BLaER1 treated with 17β-estradiol and CSF1 and Interleukin-3, amounts not matched to agents 10 nM and 100 nM (cell line): ENCODE measurements around the gene MKLN1.

Experiments
- H3K27ac ChIP-seq, 11 experiments: shearing (Covaris generic); formaldehyde crosslinking; 2 replicates each; pipeline ENCODE4 v1.8.1; 2022
- H3K27me3 ChIP-seq, 11 experiments: shearing (Covaris generic); formaldehyde crosslinking; 2 replicates each; pipeline ENCODE4 v1.8.1; 2022
- H3K36me3 ChIP-seq, 11 experiments: shearing (Covaris generic); formaldehyde crosslinking; 2 replicates each; pipeline ENCODE4 v1.8.1; 2022
- H3K4me1 ChIP-seq, 10 experiments: shearing (Covaris generic); formaldehyde crosslinking; 2 replicates each; pipeline ENCODE4 v1.8.1; 2022
- H3K4me2 ChIP-seq, 11 experiments: shearing (Covaris generic); formaldehyde crosslinking; 2 replicates each; pipeline ENCODE4 v1.8.1; 2022
- H3K4me3 ChIP-seq, 10 experiments: shearing (Covaris generic); formaldehyde crosslinking; 2 replicates each; pipeline ENCODE4 v1.8.1; 2022
- H3K9ac ChIP-seq, 11 experiments: shearing (Covaris generic); formaldehyde crosslinking; 2 replicates each; pipeline ENCODE4 v1.8.1; 2022
- H3K9me3 ChIP-seq, 11 experiments: shearing (Covaris generic); formaldehyde crosslinking; replicated peaks in 1 of 11; 2 replicates each; pipeline ENCODE4 v1.8.1; 2022
- H4K20me1 ChIP-seq, 11 experiments: shearing (Covaris generic); formaldehyde crosslinking; 2 replicates each; pipeline ENCODE4 v1.8.1; 2022
- Cebpa-rat ChIP-seq, 11 experiments: shearing (Covaris generic); IDR thresholded peaks; 2 replicates each; pipeline ENCODE4 v1.8.1; 2022

The MKLN1 gene

DNA sequence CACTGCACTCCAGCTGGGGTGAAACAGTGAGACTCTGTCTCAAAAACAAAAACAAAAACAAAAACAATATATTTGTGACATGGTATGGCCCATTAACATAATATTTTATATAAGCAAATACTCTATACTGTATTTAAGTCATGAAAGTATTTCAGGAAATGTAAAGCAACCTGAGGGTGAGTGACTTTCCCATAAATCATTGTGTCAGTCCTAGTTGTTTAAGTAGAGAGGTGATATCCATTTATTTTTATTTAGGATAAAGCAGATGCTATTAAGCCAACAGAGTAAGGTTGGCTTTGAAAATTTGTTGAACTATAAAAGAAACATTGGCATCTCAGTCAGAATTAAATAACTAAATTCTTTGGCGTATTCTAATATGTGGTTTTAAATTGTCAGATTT, 60.5 kb downstream of the MKLN1 start:
- Histone ChIP-seq H4K20me1 (peaks cover 0 to 72% (median 19%) of the 10 kb centered on the region in 11 experiments; a peak in 11 of 22 replicates), H3K27ac (no peak overlapping the region), H3K4me2 (no peak overlapping the region), H3K27me3 (no peaks in the 10 kb centered on the region), H3K4me1 (peaks cover 0 to 13% (median 5%) of the 10 kb centered on the region in 10 experiments; a peak in 15 of 20 replicates), H3K9ac (no peak overlapping the region), H3K9me3 (no peaks in the 10 kb centered on the region), H3K36me3 (peaks cover 41 to 90% (median 59%) of the 10 kb centered on the region in 11 experiments), H3K4me3 (no peak overlapping the region)
- no peak for TF ChIP-seq Cebpa-rat (IDR thresholded peaks at IDR 0.05)

DNA sequence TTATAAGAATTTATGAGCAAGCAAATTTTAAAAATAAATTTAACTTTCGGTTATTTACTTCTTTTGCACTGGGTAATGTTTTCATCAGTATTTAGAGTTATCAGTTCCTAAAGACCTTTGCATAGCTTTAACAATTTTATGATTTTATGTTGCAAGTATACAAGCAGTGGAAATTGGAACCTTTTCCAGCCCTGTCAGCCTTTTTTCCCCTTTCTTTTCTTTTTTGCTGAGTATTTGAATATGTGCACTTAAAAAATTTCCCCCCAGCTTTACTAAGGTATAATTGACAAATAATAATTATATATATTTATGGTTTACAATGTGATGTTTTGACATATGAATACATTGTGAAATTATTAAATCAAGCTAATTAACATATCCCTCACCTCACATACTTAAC, 62.6 kb downstream of the MKLN1 start:
- Histone ChIP-seq H3K4me2 (no peak overlapping the region), H3K36me3 (peaks cover 39 to 94% (median 70%) of the 10 kb centered on the region in 11 experiments), H3K9me3 (no peaks in the 10 kb centered on the region), H3K9ac (no peak overlapping the region), H4K20me1 (peaks cover 0 to 68% (median 5%) of the 10 kb centered on the region in 11 experiments; a peak in 10 of 22 replicates), H3K27me3 (no peaks in the 10 kb centered on the region), H3K27ac (no peak overlapping the region), H3K4me3 (no peak overlapping the region), H3K4me1 (peaks cover 0 to 6% (median 0%) of the 10 kb centered on the region in 10 experiments; a peak in 3 of 20 replicates)
- no peak for TF ChIP-seq Cebpa-rat (IDR thresholded peaks at IDR 0.05)

DNA sequence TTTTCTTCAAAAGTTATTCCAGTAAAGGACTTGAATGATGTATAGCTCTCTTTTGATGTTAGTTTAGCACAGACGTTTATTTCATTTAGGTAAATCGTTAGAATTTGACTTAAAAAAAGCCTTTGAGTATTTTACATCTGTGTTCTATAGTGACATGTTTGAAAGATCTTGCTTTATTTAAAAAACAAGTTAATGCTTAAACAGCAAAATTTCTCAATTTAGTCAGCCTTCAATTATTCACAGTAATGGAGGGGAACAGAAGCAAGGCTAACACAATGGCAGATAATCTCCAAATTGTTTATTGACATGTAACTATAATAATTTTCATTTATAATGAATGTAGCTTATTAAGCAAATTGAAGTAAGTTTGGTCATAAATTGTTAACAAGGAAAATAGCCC, 63.5 kb downstream of the MKLN1 start:
- Histone ChIP-seq H3K9ac (no peak overlapping the region), H3K4me2 (no peak overlapping the region), H3K4me3 (no peak overlapping the region), H3K27ac (no peak overlapping the region), H3K27me3 (no peaks in the 10 kb centered on the region), H3K4me1 (peaks cover 0 to 6% (median 0%) of the 10 kb centered on the region in 10 experiments; a peak in 3 of 20 replicates), H3K36me3 (peaks cover 40 to 91% (median 73%) of the 10 kb centered on the region in 11 experiments), H4K20me1 (peaks cover 0 to 66% (median 5%) of the 10 kb centered on the region in 11 experiments; a peak in 11 of 22 replicates), H3K9me3 (no peaks in the 10 kb centered on the region)
- TF ChIP-seq Cebpa-rat (IDR thresholded peaks at IDR 0.05), result no peak

DNA sequence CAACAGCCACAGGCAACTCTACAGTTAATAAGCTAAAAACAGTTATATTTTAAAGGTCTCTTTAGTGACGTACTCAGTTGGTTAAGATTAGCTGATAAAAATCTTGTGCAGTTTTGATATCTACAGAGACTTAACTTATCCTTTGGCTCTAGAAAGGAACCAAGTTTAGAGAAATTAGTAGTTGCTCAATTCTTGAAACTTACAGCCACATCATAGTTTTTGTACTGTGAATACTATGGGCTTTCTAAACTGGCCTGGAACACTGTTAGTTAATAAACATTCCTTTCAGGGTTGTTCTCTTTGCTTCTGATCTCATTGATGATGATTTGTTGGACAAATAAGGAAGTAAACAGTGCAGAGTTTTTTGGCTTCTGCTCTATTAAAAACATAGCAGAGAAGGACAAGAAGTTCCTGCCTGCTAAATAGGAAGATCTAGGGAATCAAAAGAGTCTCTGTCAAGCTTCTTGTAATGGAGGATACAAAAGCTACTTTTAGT, 73.1 kb downstream of the MKLN1 start:
- no peak overlapping the region for H3K9ac ChIP-seq

GRCh38 chr7:131401194-131401593, 73.5 kb downstream of the MKLN1 start:
- TF ChIP-seq Cebpa-rat (IDR thresholded peaks at IDR 0.05), result no peak
- Histone ChIP-seq H4K20me1 (peaks cover 0 to 32% (median under 1%) of the 10 kb centered on the region in 11 experiments; a peak in 9 of 22 replicates), H3K4me1 (peaks cover 0 to 29% (median 12%) of the 10 kb centered on the region in 10 experiments; a peak in 11 of 20 replicates), H3K27ac (no peak overlapping the region), H3K9me3 (peaks cover 20 to 37% (median 29%) of the 10 kb centered on the region in 11 experiments), H3K4me2 (peak overlapping the region in 1 of 11 experiments; percentile 58; a peak in 1 of 22 replicates), H3K36me3 (peaks cover 63 to 86% (median 79%) of the 10 kb centered on the region in 11 experiments), H3K9ac (no peak overlapping the region), H3K27me3 (no peaks in the 10 kb centered on the region), H3K4me3 (no peak overlapping the region)

More for the DNA sequence above, 73.1 kb downstream of the MKLN1 start:
- TF ChIP-seq Cebpa-rat (IDR thresholded peaks at IDR 0.05), result no peak
- Histone ChIP-seq H3K4me1 (peaks cover 0 to 28% (median 12%) of the 10 kb centered on the region in 10 experiments; a peak in 11 of 20 replicates), H3K36me3 (peaks cover 66 to 86% (median 81%) of the 10 kb centered on the region in 11 experiments), H3K27ac (no peak overlapping the region), H3K4me2 (peak overlapping the region in 2 of 11 experiments; percentile 7 to 34; a peak in 2 of 22 replicates), H3K9me3 (peaks cover 20 to 37% (median 29%) of the 10 kb centered on the region in 11 experiments), H3K4me3 (no peak overlapping the region), H4K20me1 (peaks cover 0 to 33% (median 5%) of the 10 kb centered on the region in 11 experiments; a peak in 10 of 22 replicates), H3K27me3 (no peaks in the 10 kb centered on the region)

- Histone ChIP-seq H3K27ac (no peak overlapping the region), H3K9me3 (peaks cover 20 to 37% (median 29%) of the 10 kb centered on the region in 11 experiments), H4K20me1 (peaks cover 0 to 45% (median 0%) of the 10 kb centered on the region in 11 experiments; a peak in 8 of 22 replicates), H3K4me3 (no peak overlapping the region), H3K4me1 (peaks cover 0 to 29% (median 12%) of the 10 kb centered on the region in 10 experiments; a peak in 11 of 20 replicates), H3K27me3 (no peaks in the 10 kb centered on the region), H3K36me3 (peaks cover 53 to 78% (median 64%) of the 10 kb centered on the region in 11 experiments), H3K4me2 (no peak overlapping the region), H3K9ac (no peak overlapping the region)
- no peak for TF ChIP-seq Cebpa-rat (IDR thresholded peaks at IDR 0.05)
These were observed 75.6 kb downstream of the MKLN1 start for GRCh38 chr7:131403322-131403721.

- peaks cover 0 to 54% (median 4%) of the 10 kb centered on the region in 11 experiments; a peak in 8 of 22 replicates for H4K20me1 ChIP-seq
- no peak overlapping the region for H3K9ac ChIP-seq
- H3K4me3 ChIP-seq, result no peak overlapping the region
- peaks cover 20 to 37% (median 29%) of the 10 kb centered on the region in 11 experiments for H3K9me3 ChIP-seq
- TF ChIP-seq Cebpa-rat (IDR thresholded peaks at IDR 0.05), result no peak
- peak overlapping the region in 3 of 11 experiments; percentile 6 to 16 (median 10); a peak in 3 of 22 replicates for H3K4me2 ChIP-seq
- no peaks in the 10 kb centered on the region for H3K27me3 ChIP-seq
- peaks cover 0 to 29% (median 12%) of the 10 kb centered on the region in 10 experiments; a peak in 11 of 20 replicates for H3K4me1 ChIP-seq
- H3K36me3 ChIP-seq, result peaks cover 47 to 73% (median 57%) of the 10 kb centered on the region in 11 experiments
- no peak overlapping the region for H3K27ac ChIP-seq
These were observed 76.7 kb downstream of the MKLN1 start for GRCh38 chr7:131404226-131404911.

DNA sequence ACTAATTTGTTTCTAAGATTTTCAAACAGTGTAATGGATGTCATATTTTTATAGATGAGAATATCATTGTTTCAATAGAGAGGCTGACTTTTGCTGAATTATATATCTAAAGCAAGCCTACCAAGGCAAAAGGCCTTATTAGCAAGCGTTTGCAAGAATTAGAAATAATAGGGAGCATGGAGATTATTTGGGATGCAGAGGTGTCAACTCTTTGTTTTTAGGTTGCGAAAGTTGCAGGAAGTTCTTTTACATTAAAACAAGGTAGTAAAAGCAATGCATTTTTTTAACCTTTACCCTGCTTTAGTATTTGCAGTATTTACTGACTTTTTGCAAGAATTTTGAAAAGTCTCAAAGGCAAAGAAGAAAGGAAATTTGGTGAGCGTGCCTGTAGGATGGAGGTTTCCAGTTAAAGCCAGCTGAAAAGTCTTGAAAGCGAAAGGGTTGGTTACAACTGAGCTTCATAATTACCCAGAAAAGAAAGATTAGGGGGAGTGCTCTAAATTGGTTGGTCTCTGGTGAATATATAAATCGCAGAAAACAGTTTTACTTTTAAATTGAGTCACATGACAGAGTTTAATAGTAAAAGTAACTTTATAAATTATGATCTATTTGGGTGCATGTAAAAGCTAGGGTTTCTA, 81.6 kb downstream of the MKLN1 start:
- Histone ChIP-seq H3K27ac (no peak overlapping the region), H3K36me3 (peaks cover 28 to 76% (median 55%) of the 10 kb centered on the region in 11 experiments), H3K27me3 (no peaks in the 10 kb centered on the region), H3K4me3 (no peak overlapping the region), H3K4me1 (peaks cover 0 to 15% (median 10%) of the 10 kb centered on the region in 10 experiments; a peak in 10 of 20 replicates), H3K9me3 (0 out of 22 replicates have a peak, but pooled peaks cover 0 to 1% (median 0%) of the 10 kb centered on the region in 11 experiments), H4K20me1 (peaks cover 0 to 65% (median 5%) of the 10 kb centered on the region in 11 experiments; a peak in 9 of 22 replicates), H3K9ac (no peak overlapping the region), H3K4me2 (no peak overlapping the region)
- no peak for TF ChIP-seq Cebpa-rat (IDR thresholded peaks at IDR 0.05)
